HEK293T (cell line): ENCODE results near the gene IL23A.

ENCODE experiments used
- ARNT ChIP-seq: fragments of 450-650 bp; IDR thresholded peaks from 2 replicates; pipeline ENCODE4 v1.6.1; 2017; ENCODE audit warnings: mild to moderate bottlenecking
- BHLHE40 ChIP-seq: fragments of 450-650 bp; IDR thresholded peaks from 2 replicates; pipeline ENCODE4 v1.6.1; 2016; ENCODE audit warnings: mild to moderate bottlenecking, moderate library complexity, borderline replicate concordance
- CTBP1 ChIP-seq: fragments of 450-650 bp; IDR thresholded peaks from 2 replicates; pipeline ENCODE4 v1.6.1; 2016; ENCODE audit warnings: borderline replicate concordance
- ELF4 ChIP-seq: fragments of 450-650 bp; IDR thresholded peaks from 2 replicates; pipeline ENCODE4 v1.6.1; 2017; ENCODE audit warnings: antibody characterized with exemption
- FOXA1 ChIP-seq: fragments of 450-650 bp; IDR thresholded peaks from 2 replicates; pipeline ENCODE4 v1.6.1; 2016; ENCODE audit warnings: mild to moderate bottlenecking
- FOXM1 ChIP-seq: fragments of 450-650 bp; IDR thresholded peaks from 2 replicates; pipeline ENCODE4 v1.6.1; 2017; ENCODE audit warnings: mild to moderate bottlenecking, borderline replicate concordance
- HDGF ChIP-seq: fragments of 450-650 bp; IDR thresholded peaks from 2 replicates; pipeline ENCODE4 v1.6.1; 2017; ENCODE audit warnings: antibody characterized with exemption, borderline replicate concordance
- L3MBTL2 ChIP-seq: fragments of 450-650 bp; conservative IDR thresholded peaks from 2 replicates; pipeline ENCODE4 v1.6.1; 2016; ENCODE audit warnings: mild to moderate bottlenecking
- NFRKB ChIP-seq: fragments of 450-650 bp; IDR thresholded peaks from 2 replicates; pipeline ENCODE4 v1.6.1; 2016; ENCODE audit warnings: mild to moderate bottlenecking, moderate library complexity
- SP1 ChIP-seq: fragments of 450-650 bp; IDR thresholded peaks from 2 replicates; pipeline ENCODE4 v1.6.1; 2017
- SUZ12 ChIP-seq: fragments of 450-650 bp; IDR thresholded peaks from 2 replicates; pipeline ENCODE4 v1.6.1; 2016; ENCODE audit warnings: mild to moderate bottlenecking
- TARDBP ChIP-seq: fragments of 450-650 bp; IDR thresholded peaks from 2 replicates; pipeline ENCODE4 v1.6.1; 2016
- ZNF384 ChIP-seq: fragments of 450-650 bp; IDR thresholded peaks from 2 replicates; pipeline ENCODE4 v1.6.1; 2016

- no peak for TF ChIP-seq CTBP1
- no peak for TF ChIP-seq ELF4
- TF ChIP-seq ZNF384 = no peak
- TF ChIP-seq SP1 = no peak
- TF ChIP-seq ARNT = no peak
- no peak for TF ChIP-seq FOXM1
- TF ChIP-seq HDGF = no peak
- TF ChIP-seq L3MBTL2 = no peak
- no peak for TF ChIP-seq SUZ12
- TF ChIP-seq BHLHE40 = no peak
- TF ChIP-seq TARDBP = no peak
- TF ChIP-seq FOXA1 = no peak
- TF ChIP-seq NFRKB = no peak
Measured at GRCh38 chr12:56385873-56386272, 47.2 kb downstream of the IL23A start.
